ENCODE results near the gene SCMH1.

Gene SCMH1

GRCh38 chr1:41233708-41234107, 8.4 kb downstream of the SCMH1 start:
- no peaks in the 10 kb centered on the region for H3K36me3 ChIP-seq (ENCODE audit: control insufficient read depth in 2 of 2, insufficient read depth in 1 of 2, low read length in 2 of 2)
- H3K4me1 ChIP-seq (ENCODE audit: control insufficient read depth, insufficient read depth, low read length), result 0 out of 2 replicates have a peak, but pooled peaks cover 2% of the 10 kb centered on the region
- TF ChIP-seq PRDM1 (tag by site-specific recombination; IDR thresholded peaks at IDR 0.05), result 0 out of 2 replicates have a peak, but pooled peaks have one; percentile 12
- TF ChIP-seq ZNF350 (tag by site-specific recombination; IDR thresholded peaks at IDR 0.05), result no peak
- H3K4me3 ChIP-seq (ENCODE audit: low read depth, low read length), result no peak overlapping the region
- no peaks in the 10 kb centered on the region for H3K9me3 ChIP-seq (ENCODE audit: control insufficient read depth, insufficient read depth, low read depth, low read length)
- H3K27ac ChIP-seq (ENCODE audit: extremely low read depth, low read depth, low read length), result no peak overlapping the region
- ChIA-PET CTCF (no interaction called here), POLR2A (no interaction called here)

- ChIA-PET CTCF (interaction anchor here (0.6 to 0.7 kb wide), 2 partner anchors 10 to 41 kb away, joined by 3 to 5 read pairs; no protein-coding TSS in a partner anchor), POLR2A (no interaction called here)
- TF ChIP-seq ZNF433 (tag by site-specific recombination; IDR thresholded peaks at IDR 0.05; ENCODE audit: low read depth) (no peak), ZNF610 (tag by site-specific recombination; IDR thresholded peaks at IDR 0.05; ENCODE audit: borderline replicate concordance) (no peak), PBX3 (CRISPR knock-in tag; IDR thresholded peaks at IDR 0.05) (no peak), ZNF585B (tag by site-specific recombination; IDR thresholded peaks at IDR 0.05) (no peak), ZNF211 (tag by site-specific recombination; IDR thresholded peaks at IDR 0.05; ENCODE audit: low read depth) (no peak), ZNF280D (tag by site-specific recombination; IDR thresholded peaks at IDR 0.05) (no peak), ZNF521 (tag by site-specific recombination; IDR thresholded peaks at IDR 0.05) (no peak), ZNF350 (tag by site-specific recombination; IDR thresholded peaks at IDR 0.05) (no peak), ZNF292 (tag by site-specific recombination; IDR thresholded peaks at IDR 0.05; ENCODE audit: borderline replicate concordance, low read depth) (no peak), ZNF426 (tag by site-specific recombination; IDR thresholded peaks at IDR 0.05) (no peak), HOXA7 (CRISPR knock-in tag; IDR thresholded peaks at IDR 0.05; ENCODE audit: borderline replicate concordance) (no peak), ZNF843 (tag by site-specific recombination; IDR thresholded peaks at IDR 0.05) (no peak), ZNF175 (tag by site-specific recombination; IDR thresholded peaks at IDR 0.05) (no peak)
- TF ChIP-seq, protein P1, sequence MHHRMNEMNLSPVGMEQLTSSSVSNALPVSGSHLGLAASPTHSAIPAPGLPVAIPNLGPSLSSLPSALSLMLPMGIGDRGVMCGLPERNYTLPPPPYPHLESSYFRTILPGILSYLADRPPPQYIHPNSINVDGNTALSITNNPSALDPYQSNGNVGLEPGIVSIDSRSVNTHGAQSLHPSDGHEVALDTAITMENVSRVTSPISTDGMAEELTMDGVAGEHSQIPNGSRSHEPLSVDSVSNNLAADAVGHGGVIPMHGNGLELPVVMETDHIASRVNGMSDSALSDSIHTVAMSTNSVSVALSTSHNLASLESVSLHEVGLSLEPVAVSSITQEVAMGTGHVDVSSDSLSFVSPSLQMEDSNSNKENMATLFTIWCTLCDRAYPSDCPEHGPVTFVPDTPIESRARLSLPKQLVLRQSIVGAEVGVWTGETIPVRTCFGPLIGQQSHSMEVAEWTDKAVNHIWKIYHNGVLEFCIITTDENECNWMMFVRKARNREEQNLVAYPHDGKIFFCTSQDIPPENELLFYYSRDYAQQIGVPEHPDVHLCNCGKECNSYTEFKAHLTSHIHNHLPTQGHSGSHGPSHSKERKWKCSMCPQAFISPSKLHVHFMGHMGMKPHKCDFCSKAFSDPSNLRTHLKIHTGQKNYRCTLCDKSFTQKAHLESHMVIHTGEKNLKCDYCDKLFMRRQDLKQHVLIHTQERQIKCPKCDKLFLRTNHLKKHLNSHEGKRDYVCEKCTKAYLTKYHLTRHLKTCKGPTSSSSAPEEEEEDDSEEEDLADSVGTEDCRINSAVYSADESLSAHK (tag by site-specific recombination; IDR thresholded peaks at IDR 0.05), result no peak
- TF ChIP-seq, protein P2, sequence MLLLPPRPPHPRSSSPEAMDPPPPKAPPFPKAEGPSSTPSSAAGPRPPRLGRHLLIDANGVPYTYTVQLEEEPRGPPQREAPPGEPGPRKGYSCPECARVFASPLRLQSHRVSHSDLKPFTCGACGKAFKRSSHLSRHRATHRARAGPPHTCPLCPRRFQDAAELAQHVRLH (tag by site-specific recombination; IDR thresholded peaks at IDR 0.05), result no peak
- TF ChIP-seq, protein P3, sequence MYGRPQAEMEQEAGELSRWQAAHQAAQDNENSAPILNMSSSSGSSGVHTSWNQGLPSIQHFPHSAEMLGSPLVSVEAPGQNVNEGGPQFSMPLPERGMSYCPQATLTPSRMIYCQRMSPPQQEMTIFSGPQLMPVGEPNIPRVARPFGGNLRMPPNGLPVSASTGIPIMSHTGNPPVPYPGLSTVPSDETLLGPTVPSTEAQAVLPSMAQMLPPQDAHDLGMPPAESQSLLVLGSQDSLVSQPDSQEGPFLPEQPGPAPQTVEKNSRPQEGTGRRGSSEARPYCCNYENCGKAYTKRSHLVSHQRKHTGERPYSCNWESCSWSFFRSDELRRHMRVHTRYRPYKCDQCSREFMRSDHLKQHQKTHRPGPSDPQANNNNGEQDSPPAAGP (tag by site-specific recombination; IDR thresholded peaks at IDR 0.05), result no peak
- H3K9me3 ChIP-seq (ENCODE audit: control insufficient read depth, insufficient read depth, low read depth, low read length), result no peaks in the 10 kb centered on the region
- 0 out of 2 replicates have a peak, but pooled peaks cover 2% of the 10 kb centered on the region for H3K4me1 ChIP-seq (ENCODE audit: control insufficient read depth, insufficient read depth, low read length)
- no peaks in the 10 kb centered on the region for H3K36me3 ChIP-seq (ENCODE audit: control insufficient read depth in 2 of 2, insufficient read depth in 1 of 2, low read length in 2 of 2)
- H3K4me3 ChIP-seq (ENCODE audit: low read depth, low read length), result no peak overlapping the region
- no peak overlapping the region for H3K27ac ChIP-seq (ENCODE audit: extremely low read depth, low read depth, low read length)
These were observed 9.8 kb downstream of the SCMH1 start for GRCh38 chr1:41232305-41232704.
